GM12874 (cell line): ENCODE data around the gene PPT2.

Source experiments
- TF ChIP-seq, protein P1 (sequence below): IDR thresholded peaks from 2 replicates; pipeline ENCODE4 v1.5.1; 2011; ENCODE audit warnings: low read depth, mild to moderate bottlenecking, control low read depth, low read length, moderate library complexity; ENCODE audit not compliant: insufficient read depth

The PPT2 gene

DNA sequence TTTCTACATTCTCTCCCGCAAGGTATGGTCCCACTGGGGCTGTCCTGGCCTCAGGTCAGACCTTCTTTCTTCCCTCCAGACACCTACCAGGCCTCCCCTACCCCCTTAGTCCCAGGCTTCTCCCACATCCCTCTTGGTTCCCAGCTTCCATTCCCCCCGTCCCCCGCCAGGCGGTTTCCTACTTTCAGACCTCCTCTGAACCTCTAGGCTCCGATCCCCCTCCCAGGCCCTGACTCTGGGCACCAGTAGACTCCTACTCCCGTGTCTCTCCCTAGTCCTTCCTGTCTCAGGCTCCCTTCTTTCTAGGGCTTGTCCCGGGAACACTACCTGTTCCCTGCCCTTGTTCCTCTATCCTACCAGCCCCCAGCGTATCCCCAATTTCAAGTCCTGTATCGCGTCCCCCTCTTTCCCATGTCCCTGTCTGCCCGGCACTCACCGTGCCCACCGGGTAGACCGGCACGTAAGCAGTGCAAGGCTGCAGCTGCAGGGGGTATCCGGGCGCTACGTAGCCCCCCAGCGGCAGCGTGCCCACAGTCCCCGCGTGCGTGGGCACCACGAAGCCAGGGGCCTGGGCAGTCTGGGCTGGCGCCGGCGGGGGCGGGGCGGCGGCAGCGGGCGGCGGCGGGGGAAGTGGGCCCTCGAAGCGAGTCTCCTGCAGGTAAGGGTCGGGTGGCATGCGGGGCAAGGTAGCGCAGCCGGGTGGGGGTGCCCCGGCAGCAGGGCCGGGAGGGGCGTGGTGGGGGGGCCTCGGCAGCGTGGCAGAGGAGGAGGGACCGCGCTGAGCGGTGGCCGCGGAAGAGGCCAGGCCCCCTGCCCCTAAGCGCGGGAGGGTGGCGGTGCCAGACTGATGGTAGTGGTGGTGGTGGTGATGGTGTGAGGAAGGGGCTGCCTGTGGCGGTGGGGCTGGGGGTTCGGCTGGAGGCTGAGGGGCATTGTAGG, 3.7 kb upstream of the PPT2 start:
- TF ChIP-seq, protein P1, sequence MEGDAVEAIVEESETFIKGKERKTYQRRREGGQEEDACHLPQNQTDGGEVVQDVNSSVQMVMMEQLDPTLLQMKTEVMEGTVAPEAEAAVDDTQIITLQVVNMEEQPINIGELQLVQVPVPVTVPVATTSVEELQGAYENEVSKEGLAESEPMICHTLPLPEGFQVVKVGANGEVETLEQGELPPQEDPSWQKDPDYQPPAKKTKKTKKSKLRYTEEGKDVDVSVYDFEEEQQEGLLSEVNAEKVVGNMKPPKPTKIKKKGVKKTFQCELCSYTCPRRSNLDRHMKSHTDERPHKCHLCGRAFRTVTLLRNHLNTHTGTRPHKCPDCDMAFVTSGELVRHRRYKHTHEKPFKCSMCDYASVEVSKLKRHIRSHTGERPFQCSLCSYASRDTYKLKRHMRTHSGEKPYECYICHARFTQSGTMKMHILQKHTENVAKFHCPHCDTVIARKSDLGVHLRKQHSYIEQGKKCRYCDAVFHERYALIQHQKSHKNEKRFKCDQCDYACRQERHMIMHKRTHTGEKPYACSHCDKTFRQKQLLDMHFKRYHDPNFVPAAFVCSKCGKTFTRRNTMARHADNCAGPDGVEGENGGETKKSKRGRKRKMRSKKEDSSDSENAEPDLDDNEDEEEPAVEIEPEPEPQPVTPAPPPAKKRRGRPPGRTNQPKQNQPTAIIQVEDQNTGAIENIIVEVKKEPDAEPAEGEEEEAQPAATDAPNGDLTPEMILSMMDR, result no peak

DNA sequence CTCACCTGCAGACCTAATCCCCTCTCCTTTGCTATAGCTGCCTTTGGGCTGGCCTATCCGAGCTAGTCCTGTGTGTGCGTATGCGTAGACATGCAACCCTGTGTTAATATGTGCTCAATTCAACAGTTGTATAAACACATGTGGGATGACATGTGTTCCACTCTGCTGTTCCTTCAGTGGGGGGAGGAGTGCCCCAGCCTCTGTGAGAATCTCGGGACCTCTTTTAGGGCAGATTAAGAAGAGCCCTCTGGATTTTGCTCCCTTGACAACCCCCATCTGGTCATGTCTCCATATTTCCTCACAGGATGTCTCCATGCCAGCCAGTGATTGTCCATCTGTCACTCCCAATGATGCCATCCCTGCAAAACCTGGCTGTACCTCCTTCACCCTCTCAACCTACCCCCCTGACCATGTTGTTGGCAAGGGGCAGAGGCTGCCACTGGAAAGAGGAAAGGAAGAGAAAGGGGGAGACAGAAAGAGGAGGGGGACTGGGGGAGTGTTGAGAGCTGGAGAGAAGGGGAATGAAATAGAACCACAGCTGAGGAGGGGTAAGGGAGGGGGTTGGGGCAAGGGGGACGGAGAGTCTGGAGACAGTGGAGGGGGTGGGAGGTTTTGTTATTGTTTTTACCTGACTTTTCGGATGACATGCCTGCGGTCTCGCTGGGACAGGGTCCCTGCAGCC, 2.6 kb upstream of the PPT2 start:
- TF ChIP-seq, protein P1, result no peak

DNA sequence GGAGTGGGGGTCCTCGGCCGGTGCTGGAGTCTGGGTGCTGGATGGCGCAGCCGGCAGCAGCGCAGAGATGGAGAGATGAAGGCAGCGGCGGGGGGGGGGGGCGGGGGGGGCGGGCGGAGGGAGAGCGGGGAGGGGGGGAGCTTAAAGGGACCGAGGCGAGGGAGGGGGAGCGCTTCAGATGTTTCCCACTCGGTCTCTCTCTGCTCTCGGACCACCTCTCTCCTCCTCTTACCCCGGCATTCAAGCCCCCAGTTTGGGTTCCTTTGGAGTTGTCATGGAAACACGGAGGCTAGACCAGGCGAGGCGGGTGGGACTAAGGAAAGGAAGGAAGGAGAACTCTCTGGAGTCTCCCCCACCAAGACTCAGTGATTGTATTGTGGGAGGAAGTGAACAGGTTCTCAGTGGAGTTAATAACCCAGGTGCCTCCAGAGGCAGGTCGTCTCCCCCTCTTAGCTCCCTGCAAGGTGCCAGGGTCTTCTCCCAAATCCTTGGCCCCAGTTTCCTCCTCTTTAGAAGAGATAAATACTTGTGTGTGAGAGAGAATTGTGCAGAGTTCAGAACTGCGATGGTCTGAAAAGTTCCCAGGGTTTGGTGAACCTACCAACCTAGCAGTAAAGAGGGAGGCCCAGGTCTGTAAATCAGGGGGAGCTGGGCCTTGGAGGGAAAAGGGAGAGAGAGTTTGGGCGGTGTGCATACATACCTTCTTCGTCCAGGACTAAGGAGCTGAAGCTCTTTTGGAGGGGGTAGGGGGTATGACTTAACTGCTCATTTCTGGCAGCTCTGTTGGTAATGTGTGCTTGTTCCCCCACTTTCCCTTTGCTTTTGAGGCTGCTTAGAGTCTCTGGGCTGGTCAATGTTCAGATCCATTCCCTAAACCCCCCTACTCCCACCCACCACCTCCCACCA, 1.8 kb upstream of the PPT2 start, which contains the start of gene PRRT1:
PRRT1 (minus strand) TSS at position 77 of the 906 bp plus-strand sequence. CDS start 112 bp downstream, outside the sequence.
- TF ChIP-seq, protein P1, result no peak

DNA sequence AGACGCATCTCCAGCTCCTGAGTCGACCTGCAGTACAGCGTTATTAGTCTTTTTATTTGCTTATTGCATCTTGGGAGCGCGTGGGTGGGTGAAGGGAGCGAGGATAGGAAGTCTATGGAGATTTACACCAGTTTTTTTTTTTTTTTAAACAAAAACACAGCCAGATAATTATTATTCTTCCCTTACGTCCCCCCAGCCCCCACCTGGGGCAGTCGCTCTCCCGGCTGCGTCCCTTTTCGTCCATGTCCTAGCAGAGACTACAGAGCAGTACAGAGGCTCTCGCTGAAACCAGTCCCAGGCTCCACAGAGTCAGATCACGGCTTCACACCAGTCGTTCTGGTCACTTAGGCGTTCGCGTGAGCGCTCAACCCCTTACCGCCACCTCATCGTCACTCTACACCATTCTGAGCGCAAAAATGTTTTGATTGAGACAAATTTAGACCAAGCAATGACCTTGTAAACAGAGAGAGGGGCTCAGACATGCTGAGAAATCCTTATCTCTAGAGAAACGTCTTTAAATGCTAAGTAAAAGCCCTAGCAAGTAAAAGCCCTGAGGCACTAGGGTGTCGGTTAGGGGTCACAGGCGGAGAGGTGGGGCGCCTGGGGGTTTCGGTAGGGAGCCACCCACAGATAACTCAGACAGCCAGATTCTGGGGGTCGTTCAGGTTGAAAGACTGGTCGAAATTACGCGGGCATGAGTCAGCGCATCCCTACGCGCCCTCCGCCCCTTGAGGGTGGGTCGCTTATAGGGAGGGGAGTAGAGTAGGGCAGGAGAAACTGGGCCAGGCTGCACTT, 975 bp upstream of the PPT2 start:
- TF ChIP-seq, protein P1, result no peak

DNA sequence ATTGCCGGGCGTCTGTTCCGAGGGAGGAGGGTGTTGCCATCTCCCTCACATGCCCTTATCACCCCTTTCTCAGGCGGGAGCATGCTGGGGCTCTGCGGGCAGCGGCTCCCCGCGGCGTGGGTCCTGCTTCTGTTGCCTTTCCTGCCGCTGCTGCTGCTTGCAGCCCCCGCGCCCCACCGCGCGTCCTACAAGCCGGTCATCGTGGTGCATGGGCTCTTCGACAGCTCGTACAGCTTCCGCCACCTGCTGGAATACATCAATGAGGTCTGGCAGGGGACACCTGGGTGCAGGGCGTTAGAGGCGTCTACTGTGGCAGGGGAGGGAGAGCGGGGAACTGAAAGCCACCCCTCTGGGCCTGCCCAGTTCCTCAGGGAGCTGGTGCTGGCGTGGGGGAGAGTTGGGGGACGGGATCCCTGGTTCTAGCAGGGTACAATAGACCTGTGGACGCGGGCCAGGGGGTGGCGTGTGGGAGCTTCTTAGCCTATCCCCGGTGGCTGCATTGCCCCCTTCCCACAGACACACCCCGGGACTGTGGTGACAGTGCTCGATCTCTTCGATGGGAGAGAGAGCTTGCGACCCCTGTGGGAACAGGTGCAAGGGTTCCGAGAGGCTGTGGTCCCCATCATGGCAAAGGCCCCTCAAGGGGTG, 697 bp downstream of the PPT2 start:
- TF ChIP-seq, protein P1, result peak; percentile 53

DNA sequence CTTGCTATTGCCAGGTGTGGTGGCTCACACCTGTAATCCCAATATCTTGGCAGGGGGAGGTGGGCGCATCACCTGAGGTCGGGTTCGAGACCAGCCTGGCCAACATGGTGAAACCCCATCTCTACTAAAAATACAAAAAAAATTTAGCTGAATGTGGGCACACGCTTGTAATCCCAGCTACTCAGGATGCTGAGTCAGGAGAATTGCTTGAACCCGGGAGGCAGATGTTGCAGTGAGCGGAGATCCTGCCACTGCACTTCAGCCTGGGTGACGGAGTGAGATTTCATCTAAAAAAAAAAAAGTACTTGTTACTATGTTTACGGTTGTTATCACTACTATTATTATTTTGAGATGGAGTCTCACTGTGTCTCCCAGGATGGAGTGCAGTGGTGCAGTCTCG, 3.0 kb downstream of the PPT2 start:
- TF ChIP-seq, protein P1, result no peak
